HEK293 (cell line): ENCODE results near the gene ASB10.

Experiments used
- ATF2 ChIP-seq: fragments of 450-650 bp; formaldehyde crosslinking; IDR thresholded peaks from 2 replicates; pipeline ENCODE4 v1.5.1; 2016; ENCODE audit warnings: missing biosample characterization, missing genetic modification characterization, low read depth
- IKZF3 ChIP-seq: fragments of 450-650 bp; IDR thresholded peaks from 2 replicates; pipeline ENCODE4 v1.5.0; 2018; ENCODE audit warnings: missing biosample characterization, mild to moderate bottlenecking, missing genetic modification characterization, moderate library complexity
- PBX3 ChIP-seq: sonication (generic); formaldehyde crosslinking; IDR thresholded peaks from 2 replicates; pipeline ENCODE4 v1.8.1; 2022; ENCODE audit warnings: mild to moderate bottlenecking, moderate library complexity, missing genetic modification reagents
- ZEB2 ChIP-seq: fragments of 450-650 bp; formaldehyde crosslinking; IDR thresholded peaks from 2 replicates; pipeline ENCODE4 v1.5.1; 2016; ENCODE audit warnings: missing biosample characterization, missing genetic modification characterization
- ZNF24 ChIP-seq: fragments of 450-650 bp; formaldehyde crosslinking; IDR thresholded peaks from 2 replicates; pipeline ENCODE4 v1.5.1; 2016; ENCODE audit warnings: missing biosample characterization, missing genetic modification characterization
- ZNF501 ChIP-seq: fragments of 450-650 bp; formaldehyde crosslinking; IDR thresholded peaks from 2 replicates; pipeline ENCODE4 v1.5.1; 2016; ENCODE audit warnings: missing biosample characterization, missing genetic modification characterization
- TF ChIP-seq, protein P1 (sequence below): fragments of 450-650 bp; formaldehyde crosslinking; IDR thresholded peaks from 2 replicates; pipeline ENCODE4 v1.5.1; 2016; ENCODE audit warnings: missing biosample characterization, missing genetic modification characterization
- TF ChIP-seq, protein P2 (sequence below): fragments of 450-650 bp; formaldehyde crosslinking; IDR thresholded peaks from 2 replicates; pipeline ENCODE4 v1.5.1; 2016; ENCODE audit warnings: missing biosample characterization, missing genetic modification characterization
- TF ChIP-seq, protein P3 (sequence below): fragments of 450-650 bp; formaldehyde crosslinking; IDR thresholded peaks from 2 replicates; pipeline ENCODE4 v1.5.1; 2016; ENCODE audit warnings: missing biosample characterization, missing genetic modification characterization, borderline replicate concordance
- TF ChIP-seq, protein P4 (sequence below): fragments of 450-650 bp; formaldehyde crosslinking; IDR thresholded peaks from 2 replicates; pipeline ENCODE4 v1.5.1; 2016; ENCODE audit warnings: missing biosample characterization, missing genetic modification characterization, borderline replicate concordance

GRCh38 chr7:151161757-151162156, 25.3 kb downstream of the ASB10 start:
- TF ChIP-seq IKZF3 (tag by site-specific recombination) (no peak), ZNF24 (tag by site-specific recombination) (no peak), ZNF501 (no peak), ATF2 (tag by site-specific recombination) (no peak), PBX3 (no peak), ZEB2 (no peak)
- TF ChIP-seq, protein P1, sequence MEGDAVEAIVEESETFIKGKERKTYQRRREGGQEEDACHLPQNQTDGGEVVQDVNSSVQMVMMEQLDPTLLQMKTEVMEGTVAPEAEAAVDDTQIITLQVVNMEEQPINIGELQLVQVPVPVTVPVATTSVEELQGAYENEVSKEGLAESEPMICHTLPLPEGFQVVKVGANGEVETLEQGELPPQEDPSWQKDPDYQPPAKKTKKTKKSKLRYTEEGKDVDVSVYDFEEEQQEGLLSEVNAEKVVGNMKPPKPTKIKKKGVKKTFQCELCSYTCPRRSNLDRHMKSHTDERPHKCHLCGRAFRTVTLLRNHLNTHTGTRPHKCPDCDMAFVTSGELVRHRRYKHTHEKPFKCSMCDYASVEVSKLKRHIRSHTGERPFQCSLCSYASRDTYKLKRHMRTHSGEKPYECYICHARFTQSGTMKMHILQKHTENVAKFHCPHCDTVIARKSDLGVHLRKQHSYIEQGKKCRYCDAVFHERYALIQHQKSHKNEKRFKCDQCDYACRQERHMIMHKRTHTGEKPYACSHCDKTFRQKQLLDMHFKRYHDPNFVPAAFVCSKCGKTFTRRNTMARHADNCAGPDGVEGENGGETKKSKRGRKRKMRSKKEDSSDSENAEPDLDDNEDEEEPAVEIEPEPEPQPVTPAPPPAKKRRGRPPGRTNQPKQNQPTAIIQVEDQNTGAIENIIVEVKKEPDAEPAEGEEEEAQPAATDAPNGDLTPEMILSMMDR (tag by site-specific recombination), result no peak
- TF ChIP-seq, protein P2, sequence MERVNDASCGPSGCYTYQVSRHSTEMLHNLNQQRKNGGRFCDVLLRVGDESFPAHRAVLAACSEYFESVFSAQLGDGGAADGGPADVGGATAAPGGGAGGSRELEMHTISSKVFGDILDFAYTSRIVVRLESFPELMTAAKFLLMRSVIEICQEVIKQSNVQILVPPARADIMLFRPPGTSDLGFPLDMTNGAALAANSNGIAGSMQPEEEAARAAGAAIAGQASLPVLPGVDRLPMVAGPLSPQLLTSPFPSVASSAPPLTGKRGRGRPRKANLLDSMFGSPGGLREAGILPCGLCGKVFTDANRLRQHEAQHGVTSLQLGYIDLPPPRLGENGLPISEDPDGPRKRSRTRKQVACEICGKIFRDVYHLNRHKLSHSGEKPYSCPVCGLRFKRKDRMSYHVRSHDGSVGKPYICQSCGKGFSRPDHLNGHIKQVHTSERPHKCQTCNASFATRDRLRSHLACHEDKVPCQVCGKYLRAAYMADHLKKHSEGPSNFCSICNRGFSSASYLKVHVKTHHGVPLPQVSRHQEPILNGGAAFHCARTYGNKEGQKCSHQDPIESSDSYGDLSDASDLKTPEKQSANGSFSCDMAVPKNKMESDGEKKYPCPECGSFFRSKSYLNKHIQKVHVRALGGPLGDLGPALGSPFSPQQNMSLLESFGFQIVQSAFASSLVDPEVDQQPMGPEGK, result no peak
- TF ChIP-seq, protein P3, sequence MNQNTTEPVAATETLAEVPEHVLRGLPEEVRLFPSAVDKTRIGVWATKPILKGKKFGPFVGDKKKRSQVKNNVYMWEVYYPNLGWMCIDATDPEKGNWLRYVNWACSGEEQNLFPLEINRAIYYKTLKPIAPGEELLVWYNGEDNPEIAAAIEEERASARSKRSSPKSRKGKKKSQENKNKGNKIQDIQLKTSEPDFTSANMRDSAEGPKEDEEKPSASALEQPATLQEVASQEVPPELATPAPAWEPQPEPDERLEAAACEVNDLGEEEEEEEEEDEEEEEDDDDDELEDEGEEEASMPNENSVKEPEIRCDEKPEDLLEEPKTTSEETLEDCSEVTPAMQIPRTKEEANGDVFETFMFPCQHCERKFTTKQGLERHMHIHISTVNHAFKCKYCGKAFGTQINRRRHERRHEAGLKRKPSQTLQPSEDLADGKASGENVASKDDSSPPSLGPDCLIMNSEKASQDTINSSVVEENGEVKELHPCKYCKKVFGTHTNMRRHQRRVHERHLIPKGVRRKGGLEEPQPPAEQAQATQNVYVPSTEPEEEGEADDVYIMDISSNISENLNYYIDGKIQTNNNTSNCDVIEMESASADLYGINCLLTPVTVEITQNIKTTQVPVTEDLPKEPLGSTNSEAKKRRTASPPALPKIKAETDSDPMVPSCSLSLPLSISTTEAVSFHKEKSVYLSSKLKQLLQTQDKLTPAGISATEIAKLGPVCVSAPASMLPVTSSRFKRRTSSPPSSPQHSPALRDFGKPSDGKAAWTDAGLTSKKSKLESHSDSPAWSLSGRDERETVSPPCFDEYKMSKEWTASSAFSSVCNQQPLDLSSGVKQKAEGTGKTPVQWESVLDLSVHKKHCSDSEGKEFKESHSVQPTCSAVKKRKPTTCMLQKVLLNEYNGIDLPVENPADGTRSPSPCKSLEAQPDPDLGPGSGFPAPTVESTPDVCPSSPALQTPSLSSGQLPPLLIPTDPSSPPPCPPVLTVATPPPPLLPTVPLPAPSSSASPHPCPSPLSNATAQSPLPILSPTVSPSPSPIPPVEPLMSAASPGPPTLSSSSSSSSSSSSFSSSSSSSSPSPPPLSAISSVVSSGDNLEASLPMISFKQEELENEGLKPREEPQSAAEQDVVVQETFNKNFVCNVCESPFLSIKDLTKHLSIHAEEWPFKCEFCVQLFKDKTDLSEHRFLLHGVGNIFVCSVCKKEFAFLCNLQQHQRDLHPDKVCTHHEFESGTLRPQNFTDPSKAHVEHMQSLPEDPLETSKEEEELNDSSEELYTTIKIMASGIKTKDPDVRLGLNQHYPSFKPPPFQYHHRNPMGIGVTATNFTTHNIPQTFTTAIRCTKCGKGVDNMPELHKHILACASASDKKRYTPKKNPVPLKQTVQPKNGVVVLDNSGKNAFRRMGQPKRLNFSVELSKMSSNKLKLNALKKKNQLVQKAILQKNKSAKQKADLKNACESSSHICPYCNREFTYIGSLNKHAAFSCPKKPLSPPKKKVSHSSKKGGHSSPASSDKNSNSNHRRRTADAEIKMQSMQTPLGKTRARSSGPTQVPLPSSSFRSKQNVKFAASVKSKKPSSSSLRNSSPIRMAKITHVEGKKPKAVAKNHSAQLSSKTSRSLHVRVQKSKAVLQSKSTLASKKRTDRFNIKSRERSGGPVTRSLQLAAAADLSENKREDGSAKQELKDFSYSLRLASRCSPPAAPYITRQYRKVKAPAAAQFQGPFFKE (tag by site-specific recombination), result no peak
- TF ChIP-seq, protein P4, sequence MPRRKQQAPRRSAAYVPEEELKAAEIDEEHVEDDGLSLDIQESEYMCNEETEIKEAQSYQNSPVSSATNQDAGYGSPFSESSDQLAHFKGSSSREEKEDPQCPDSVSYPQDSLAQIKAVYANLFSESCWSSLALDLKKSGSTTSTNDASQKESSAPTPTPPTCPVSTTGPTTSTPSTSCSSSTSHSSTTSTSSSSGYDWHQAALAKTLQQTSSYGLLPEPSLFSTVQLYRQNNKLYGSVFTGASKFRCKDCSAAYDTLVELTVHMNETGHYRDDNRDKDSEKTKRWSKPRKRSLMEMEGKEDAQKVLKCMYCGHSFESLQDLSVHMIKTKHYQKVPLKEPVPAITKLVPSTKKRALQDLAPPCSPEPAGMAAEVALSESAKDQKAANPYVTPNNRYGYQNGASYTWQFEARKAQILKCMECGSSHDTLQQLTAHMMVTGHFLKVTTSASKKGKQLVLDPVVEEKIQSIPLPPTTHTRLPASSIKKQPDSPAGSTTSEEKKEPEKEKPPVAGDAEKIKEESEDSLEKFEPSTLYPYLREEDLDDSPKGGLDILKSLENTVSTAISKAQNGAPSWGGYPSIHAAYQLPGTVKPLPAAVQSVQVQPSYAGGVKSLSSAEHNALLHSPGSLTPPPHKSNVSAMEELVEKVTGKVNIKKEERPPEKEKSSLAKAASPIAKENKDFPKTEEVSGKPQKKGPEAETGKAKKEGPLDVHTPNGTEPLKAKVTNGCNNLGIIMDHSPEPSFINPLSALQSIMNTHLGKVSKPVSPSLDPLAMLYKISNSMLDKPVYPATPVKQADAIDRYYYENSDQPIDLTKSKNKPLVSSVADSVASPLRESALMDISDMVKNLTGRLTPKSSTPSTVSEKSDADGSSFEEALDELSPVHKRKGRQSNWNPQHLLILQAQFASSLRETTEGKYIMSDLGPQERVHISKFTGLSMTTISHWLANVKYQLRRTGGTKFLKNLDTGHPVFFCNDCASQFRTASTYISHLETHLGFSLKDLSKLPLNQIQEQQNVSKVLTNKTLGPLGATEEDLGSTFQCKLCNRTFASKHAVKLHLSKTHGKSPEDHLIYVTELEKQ (tag by site-specific recombination), result no peak
